GM12891 (cell line): ENCODE measurements around the gene SLFN11.

ENCODE experiments used
- POLR2A ChIP-seq: IDR thresholded peaks from 2 replicates; pipeline ENCODE4 v1.6.1; 2011; ENCODE audit warnings: low read depth, low read length, control low read depth
- POLR2AphosphoS5 ChIP-seq: IDR thresholded peaks from 2 replicates; pipeline ENCODE4 v1.6.1; 2011; ENCODE audit warnings: low read depth, low read length, control low read depth
- SPI1 ChIP-seq: IDR thresholded peaks from 2 replicates; pipeline ENCODE4 v1.6.1; 2011; ENCODE audit warnings: low read depth, low read length, control low read depth
- TAF1 ChIP-seq: IDR thresholded peaks from 2 replicates; pipeline ENCODE4 v1.6.1; 2011; ENCODE audit warnings: low read depth, low read length, control low read depth

DNA sequence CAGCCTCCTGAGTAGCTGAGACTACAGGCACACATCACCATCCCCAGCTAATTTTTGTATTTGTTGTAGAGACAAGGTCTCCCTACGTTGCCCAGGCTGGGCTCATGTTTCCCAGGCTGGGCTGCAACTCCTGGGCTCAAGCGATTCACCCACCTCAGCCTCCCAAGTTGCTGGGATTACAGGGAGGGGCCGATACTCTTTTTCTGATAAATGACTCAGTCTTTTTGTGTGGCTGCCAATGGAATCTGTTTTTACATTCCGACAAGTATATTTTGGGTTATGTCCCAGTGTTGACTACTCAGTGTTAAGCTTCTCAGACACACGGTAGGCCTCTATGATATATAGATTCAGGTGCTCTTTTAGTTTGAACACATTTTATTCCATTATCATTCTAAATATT lies 58.1 kb downstream of the SLFN11 start:
- TF ChIP-seq POLR2AphosphoS5 = no peak
- no peak for TF ChIP-seq POLR2A
- TF ChIP-seq TAF1 = no peak
- no peak for TF ChIP-seq SPI1
